Measurements from ENCODE around the gene DNMT1. TPM values are rescaled to one million over a fixed set of nuclear protein-coding genes. Genes with fewer than 3 reads are reported as not detected.

Gene DNMT1
- polyA plus RNA-seq, 1 donor: 160 TPM

DNA sequence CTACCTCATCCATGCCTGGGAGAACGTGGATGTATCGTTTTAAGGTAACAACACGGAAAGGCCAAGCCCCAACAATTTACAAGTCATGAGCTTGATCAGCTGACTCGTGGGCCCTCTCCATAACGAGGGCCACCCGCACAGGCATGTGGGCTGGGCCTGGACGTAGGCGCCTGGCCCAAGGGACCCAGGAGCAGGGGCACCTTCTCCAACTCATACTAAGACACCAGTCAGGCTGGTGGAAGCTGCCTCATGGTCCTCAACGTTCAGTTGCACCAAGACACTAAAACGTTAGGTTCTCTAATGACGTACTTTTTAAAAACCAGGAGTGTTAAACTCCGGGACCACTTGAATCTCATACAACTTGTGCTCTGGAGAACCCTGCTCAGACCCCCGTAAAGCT, 53.3 kb downstream of the DNMT1 start:
- no peak for DNase-seq

GRCh38 chr19:10139952-10140351, 54.8 kb downstream of the DNMT1 start:
- no peak for DNase-seq

- no peak for DNase-seq
Measured at GRCh38 chr19:10138879-10139795, 55.6 kb downstream of the DNMT1 start.

DNA sequence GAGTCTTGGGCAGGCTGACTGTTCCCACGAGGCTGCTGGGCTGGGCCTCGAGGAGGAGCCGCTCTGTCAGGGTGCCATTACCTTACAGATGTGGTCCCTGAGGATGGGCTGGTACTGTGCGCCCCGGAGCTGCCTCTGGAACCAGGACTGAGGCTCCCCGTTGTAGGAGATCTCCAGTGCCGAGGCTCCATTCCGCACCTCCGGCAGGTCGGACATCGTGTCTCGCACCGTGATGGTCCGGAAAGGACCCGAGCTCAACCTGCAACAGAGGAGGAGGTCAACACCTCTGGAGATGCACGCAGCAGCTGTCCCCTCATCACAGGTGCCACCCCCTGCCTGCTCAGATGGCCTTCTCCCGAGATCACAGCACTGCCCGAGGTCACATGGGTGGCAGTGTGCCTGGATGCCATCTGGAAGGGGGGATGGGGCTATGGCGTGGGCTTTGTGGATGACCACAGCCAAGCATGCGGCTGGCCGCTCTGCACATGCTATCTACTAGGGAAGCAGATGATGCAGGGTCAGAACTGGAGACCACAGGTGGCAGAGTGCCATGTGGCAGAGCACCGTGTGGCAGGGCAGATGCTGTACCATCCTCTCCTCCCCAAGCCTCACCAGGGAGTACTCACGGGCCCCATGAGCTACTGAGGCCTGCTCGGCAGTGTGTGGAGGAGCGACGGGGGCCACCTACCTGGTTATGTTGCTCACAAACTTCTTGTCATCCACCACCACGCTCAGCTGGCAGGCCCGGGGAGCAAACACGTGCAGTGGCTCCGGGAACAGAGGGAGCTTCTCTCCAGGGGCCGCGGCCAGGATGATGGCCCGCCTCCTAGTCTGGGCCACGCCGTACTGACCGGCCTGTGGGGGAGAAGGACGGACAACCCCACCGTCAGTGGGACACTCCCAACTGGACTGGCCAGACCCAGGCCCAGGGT, 56.7 kb downstream of the DNMT1 start:
- no peak for DNase-seq

- no peak for DNase-seq
Measured at GRCh38 chr19:10136936-10137335, 57.8 kb downstream of the DNMT1 start.

DNA sequence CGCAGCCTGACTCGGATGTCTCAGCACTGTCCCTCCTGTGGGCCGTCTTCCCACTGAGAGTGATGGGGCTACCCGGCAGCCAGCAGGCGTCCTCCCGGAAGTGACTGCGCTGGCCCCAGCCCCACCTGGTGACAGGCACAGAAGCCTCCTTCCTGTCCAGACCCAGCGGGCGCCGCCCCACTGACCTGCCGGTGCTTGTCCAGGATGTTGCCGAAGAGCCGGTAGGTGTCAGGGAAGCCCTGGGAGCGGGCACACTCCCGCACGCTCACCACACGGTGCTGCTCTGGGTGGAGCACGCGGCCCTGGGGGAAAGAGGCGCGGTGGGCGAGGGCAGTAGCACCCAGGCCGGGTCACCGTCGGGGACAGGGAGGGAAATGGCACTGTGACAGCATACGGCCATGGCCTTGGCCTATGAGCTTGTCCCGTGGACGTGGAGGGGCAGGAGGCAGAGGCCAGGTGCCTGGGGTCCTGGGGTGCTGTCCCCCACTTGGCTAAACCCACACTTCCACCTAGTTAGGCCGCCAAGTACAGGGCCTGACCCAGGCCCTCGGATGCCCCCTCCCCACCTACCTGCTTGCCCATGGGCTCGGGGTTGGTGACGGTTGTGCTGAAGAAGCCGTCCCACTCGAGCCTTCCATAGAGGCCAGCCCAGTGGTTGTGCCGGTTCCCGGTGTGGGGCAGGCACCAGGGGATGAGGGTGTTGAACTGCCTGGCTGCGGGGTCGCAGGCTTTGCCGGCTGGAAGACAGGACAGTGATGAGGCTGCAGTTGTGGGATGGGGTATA, 59.0 kb downstream of the DNMT1 start:
- no peak for DNase-seq

DNA sequence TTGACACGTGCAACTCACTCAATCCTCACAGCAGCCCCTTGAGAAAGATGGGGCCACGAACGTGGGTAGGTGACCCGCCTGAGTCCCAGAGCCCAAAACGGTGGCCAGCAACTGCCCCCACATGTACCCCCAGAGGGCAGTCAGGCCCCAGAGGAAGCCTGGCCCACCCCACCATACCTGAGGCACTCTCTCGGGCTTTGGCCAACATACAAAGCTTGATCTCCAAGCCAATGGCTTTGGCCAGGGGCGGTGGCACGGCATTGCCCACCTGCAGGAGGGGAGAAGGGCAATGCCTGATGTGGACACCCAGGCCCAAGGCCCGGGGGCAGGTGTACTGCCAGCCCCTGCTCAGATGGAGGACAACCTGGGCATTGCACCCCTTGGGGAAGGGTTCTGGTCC, 60.7 kb downstream of the DNMT1 start:
- no peak for DNase-seq

- DNase-seq: no peak
Measured at GRCh38 chr19:10133596-10133995, 61.2 kb downstream of the DNMT1 start.

DNA sequence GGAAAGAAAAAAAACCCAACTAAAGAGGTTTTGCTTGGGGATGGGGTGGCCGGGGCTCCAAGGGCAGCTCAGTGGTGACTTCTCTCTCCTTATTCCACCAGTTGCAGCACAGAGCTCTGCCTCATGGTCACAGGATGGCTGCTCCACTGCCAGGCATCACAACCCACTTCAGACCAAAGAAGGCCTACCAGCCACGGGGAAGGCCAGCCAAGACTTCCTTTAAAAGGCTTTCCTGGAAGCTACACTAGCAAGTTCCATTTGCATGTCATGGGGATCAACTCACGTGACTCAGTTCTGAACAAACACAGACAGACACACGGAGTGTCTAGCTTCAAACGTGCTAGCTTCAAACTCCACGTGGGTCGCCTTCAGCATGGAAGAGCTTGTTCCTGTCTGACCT, 61.8 kb downstream of the DNMT1 start:
- no peak for DNase-seq

GRCh38 chr19:10126213-10126639, 68.5 kb downstream of the DNMT1 start:
- DNase-seq: no peak

GRCh38 chr19:10124429-10124828, 70.3 kb downstream of the DNMT1 start:
- no peak for DNase-seq

- DNase-seq: no peak
Measured at GRCh38 chr19:10122045-10122444, 72.7 kb downstream of the DNMT1 start.

DNA sequence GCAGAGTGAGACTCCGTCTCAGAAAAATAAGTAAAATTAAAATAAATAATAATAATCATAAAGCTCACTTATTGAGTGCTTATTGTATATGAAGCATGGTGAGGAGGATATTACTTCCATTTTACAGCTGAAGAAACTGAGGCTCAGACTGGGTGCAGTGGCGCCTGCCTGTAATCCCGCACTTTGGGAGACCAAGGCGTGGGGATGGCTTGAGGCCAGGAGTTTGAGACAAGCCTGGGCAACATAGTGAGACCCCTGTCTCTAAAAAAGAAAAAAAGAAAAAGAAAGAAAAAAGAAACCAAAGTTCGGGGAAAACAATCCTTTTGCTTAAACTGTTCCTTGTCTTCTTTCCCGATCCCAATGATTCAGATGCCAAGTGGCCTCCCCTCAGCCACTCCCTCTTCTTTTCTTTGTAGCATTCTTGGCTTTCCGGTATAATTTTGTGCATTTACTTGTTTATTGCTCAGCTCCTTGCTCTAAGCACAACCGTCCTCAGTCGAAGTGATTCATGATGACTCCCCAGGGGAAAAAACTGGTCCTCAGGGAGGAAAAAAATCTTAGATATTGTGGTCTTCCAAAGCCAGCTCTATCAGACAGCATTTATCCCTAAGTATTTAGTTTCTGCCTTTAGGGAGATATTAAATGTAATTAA, 74.1 kb downstream of the DNMT1 start:
- no peak for DNase-seq

GRCh38 chr19:10118960-10119359, 75.8 kb downstream of the DNMT1 start:
- no peak for DNase-seq

DNA sequence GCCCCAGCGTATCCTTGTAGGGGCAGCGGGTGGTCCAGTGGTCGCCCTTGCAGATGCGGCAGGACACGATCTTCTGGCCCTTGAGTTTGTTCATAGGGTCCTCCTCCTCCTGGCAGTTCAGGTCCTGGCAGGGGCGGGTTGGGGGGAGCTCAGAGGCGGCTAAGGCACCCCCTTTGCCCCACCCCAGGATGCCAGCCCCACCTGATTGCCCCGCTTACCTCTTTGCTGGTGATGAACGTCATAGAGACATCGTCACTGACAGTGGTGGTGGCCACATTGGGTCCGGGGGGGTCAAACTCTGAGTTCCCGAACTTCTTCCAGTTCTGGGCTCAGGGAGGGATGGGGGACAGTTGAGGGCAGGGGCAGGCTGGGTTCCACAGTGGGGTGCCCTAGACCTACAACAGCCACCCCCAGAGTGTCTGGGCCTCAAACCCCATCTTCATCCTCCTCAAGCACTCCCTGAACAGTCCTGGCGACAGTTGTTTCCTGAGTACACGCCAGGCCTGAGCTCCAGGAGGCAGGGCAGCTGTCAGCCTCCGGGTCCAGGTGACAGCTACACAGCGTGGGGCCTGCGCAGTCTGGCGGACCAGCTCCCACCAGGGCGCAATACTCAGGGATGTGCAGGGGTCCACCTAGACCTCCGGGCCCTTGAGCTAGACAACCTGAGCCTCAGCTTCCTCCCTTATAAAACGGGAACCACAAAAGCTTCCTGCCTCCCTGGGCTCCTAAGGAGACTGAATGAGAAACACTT, 77.7 kb downstream of the DNMT1 start:
- no peak for DNase-seq

DNA sequence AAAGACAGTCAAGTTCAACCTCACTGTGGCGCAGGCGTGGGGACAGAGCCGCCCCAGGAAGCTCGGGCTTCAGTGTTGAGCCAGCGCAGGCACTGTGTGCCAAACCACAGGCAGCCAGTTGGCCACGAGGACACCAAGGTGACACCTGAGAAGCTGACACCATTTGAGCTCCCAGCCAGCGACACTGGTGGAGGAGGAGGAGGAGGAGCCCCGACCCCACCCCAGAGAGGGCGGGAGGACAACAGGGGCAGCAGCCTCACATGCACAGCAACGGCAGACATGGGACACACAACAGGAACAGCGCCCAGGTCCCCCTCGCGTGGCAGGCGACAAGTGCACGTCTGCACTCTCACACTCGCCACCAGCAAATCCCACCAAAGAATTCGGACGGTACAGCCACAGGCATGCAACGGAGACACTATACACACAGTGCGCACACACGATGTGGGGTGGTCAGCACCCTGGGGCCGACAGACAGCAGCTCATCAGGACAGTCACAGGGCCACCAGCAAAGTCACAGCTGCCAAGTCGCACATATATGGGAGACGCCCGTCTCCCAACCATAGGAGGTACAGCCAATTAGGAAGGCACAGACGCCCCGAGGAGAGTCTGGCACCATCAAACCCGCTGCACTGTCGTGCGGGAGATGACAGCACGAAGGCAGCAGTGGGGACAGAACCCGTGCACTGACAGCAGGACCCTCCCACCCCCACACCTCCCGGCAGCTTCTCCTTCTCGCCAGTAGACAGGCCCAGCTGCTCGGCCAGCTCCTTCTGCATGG, 78.5 kb downstream of the DNMT1 start:
- no peak for DNase-seq

DNA sequence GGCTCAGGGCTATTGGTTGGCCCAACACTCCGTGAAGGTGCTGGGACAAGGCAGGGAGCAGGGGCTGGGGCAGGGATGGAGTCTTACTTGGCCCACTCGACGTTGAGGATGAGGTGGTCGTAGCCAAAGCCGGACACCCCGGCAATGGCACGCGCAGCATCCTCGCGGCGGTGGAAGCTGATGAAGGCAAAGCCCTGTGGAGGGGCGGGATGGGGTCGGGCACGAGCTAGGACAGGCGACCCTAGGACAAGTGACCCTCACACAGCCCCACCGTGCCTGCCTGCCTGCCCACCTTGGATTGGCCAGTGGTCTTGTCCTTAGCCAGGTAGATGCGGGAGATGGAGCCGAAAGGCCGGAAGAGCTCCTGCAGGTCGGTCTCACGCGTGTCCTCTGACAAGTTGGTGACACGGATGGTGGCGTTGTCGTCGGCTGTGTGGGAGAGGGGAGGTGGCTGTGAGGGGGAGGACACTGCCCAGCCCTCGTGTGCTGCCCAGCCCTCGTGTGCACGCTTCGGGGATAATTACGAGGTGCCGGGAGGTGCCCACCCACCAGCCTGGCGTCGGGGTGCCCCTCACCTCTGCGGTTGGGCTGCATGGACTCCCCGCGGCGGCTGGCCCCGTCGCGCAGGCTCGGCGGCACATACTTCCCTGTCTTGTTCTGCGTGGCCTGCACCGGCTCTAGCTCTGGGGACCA, 79.2 kb downstream of the DNMT1 start:
- no peak for DNase-seq

DNA sequence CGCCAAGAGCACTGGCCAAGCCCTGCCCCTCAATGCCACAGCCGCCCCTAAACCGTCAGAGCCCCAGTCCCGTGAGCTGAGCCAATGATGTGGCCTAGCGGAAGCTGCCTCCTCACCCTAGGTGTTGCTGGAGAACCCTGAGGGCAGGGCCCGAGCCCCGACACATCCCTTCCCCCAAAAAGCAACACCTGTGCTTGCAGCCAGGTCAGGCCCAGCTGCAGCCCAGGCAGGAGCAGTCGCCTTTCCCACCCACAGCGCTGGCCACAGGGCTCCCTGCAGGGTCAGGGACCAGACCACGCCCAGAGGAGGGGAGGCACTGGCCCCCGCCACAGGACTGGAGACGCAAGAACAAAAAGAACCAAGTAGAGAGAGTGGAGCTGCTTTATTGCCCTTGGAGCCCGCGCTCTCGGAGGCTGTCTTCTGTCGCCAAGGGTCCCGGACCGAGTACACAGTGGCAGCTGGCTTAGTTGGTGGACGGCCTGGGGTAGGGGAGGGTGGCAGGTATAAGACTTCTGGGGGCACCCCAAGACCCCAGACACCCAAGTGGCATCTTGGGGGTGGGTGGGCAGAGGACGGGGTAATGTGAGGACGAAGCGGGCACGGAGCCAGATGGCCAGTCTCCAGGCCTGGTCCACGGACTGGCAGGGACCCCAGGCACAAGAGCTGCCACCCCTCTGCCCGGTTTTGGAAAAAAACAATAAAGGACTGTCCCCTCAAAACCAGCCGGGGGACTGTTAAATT, 79.9 kb downstream of the DNMT1 start:
- DNase-seq: no peak

Data from left kidney (tissue), 2 donors.